Heart right ventricle (tissue), 16 donors: ENCODE data around the gene GREB1. TPM values are rescaled to one million over a fixed set of nuclear protein-coding genes. Genes with fewer than 3 reads are reported as not detected.
A peak's percentile ranks its signal among the peaks of the same experiment; 100 is the strongest.

Experiments
- ATAC-seq, 8 donors: fragments of 200-7000 bp; cut with Tn5 transposase; one replicate each; pipeline ENCODE4 v1.9.1; 2020; ENCODE audit warnings: mild to moderate bottlenecking in 8 of 8, moderate library complexity in 8 of 8, moderate number of reproducible peaks in 1 of 8
- DNase-seq, 2 donors: peaks; one replicate each; pipeline ENCODE4 v3.0.0-alpha.2; 2020
- H3K27ac ChIP-seq, 10 donors: fragments of 200-600 bp; sonication (generic) in 2 of 10; one replicate each; pipeline versions ENCODE4 v1.5.0 to v1.8.0; 2020 to 2022; ENCODE audit warnings: mild to moderate bottlenecking in 3 of 10
- H3K27me3 ChIP-seq, 7 donors: fragments of 200-600 bp; one replicate each; pipeline ENCODE4 v1.8.0; 2021 to 2022; ENCODE audit warnings: mild to moderate bottlenecking in 2 of 7
- H3K36me3 ChIP-seq, 9 donors: fragments of 200-600 bp; sonication (generic) in 1 of 9; one replicate each; pipeline versions ENCODE4 v1.5.0 to v1.8.0; 2020 to 2022; ENCODE audit warnings: mild to moderate bottlenecking in 2 of 9
- H3K4me1 ChIP-seq, 9 donors: fragments of 200-600 bp; sonication (generic) in 1 of 9; one replicate each; pipeline versions ENCODE4 v1.5.0 to v1.8.0; 2020 to 2022; ENCODE audit warnings: mild to moderate bottlenecking in 4 of 9
- H3K4me3 ChIP-seq, 10 donors: fragments of 200-600 bp; sonication (generic) in 2 of 10; one replicate each; pipeline versions ENCODE4 v1.5.0 to v1.8.0; 2020 to 2022; ENCODE audit warnings: mild to moderate bottlenecking in 7 of 10, moderate library complexity in 2 of 10
- H3K9me3 ChIP-seq, 11 donors: fragments of 200-600 bp in 10 of 11; sonication (generic) in 2 of 11; one replicate each; pipeline versions ENCODE4 v1.5.0 to v1.8.0; 2013 to 2022; ENCODE audit warnings: mild to moderate bottlenecking in 2 of 11, control low read depth in 1 of 11, moderate library complexity in 1 of 11
- WGBS, 2 donors: extraction: QIAGEN DNeasy Blood & Tissue Kit; methylation state at CpG; one replicate each; pipeline ENCODE4 v1.1.7; 2013; ENCODE audit warnings: inconsistent platforms in 1 of 2; 5-methylcytosine and 5-hydroxymethylcytosine counted together
- intact Hi-C, 10 donors: fragments of 100-400 bp; cut with DNase I; formaldehyde crosslinking; loops; one replicate each; pipeline versions ENCODE4 v1.11.1 to v1.14.2; 2022
- polyA plus RNA-seq, 2 donors: library from polyadenylated mRNA; stranded (reverse); fragments of 200-250 nt; gene quantifications; one replicate each; pipeline ENCODE4 v1.2.3, GENCODE V29; 2013
- total RNA-seq, 10 donors: library from RNA; stranded (reverse); fragmentation: NEBNext Ultra II Directional in 3 of 10; extraction: Animal tissue kit (Norgen Biotek cat#: 25700) in 3 of 10; gene quantifications; one replicate each; pipeline versions ENCODE4 v1.2.1 to v1.2.4, GENCODE V29; 2021 to 2023
- TF ChIP-seq, protein P1 (sequence below), 9 donors: fragments of 200-600 bp; sonication (generic) in 2 of 9; IDR thresholded peaks; one replicate each; pipeline versions ENCODE4 v1.5.0 to v1.8.0; 2021 to 2022; ENCODE audit warnings: antibody characterized with exemption in 9 of 9, mild to moderate bottlenecking in 5 of 9, moderate library complexity in 1 of 9
- donor health status: Arrhythmogenic right ventricular cardiomyopathy.
- donor health status: ischemic (EF 13 %, LVEDD 7.1; RV severe dilation, severe dysfunction).
- donor health status: healthy with polysubstance abuse.
- donor health status: DM: no; HTN: yes; CAD: no.
- donor health status: DM: no; HTN: no; CAD: no.
- donor health status: ischemic (EF 25% LVEDD 6.9; RV normal size, moderate dysfunction).
- donor health status: ischemic (EF 25% LVEDD 5.7; RV mildly dilated, moderate dysfunction).
- donor health status: healthy.
- donor health status: DM: yes; HTN: yes; CAD: no.
- donor health status: Ischemic cardiomyopathy.
- donor health status: ischemic (EF 35%, LVEDD 5.7; RV mildly dilated, moderate dysfunction).
- donor health status: nonischemic (EF 11% LVEDD 7.7; RV severe dilation, severe dysfunction).
- donor health status: DM: yes; HTN: yes; CAD: no.
- donor health status: PGD.
- donor health status: ischemic (EF 29% LVEDD 5.4; RV normal size, mild dysfunction).
- donor health status: nonischemic (EF 23%, LVEDD 6.1; RV moderate dilation, normal function).

GREB1 gene
- total and polyA plus RNA-seq, 12 donors = 1.2 to 15.6 (median 7.8) TPM

- TF ChIP-seq, protein P1, sequence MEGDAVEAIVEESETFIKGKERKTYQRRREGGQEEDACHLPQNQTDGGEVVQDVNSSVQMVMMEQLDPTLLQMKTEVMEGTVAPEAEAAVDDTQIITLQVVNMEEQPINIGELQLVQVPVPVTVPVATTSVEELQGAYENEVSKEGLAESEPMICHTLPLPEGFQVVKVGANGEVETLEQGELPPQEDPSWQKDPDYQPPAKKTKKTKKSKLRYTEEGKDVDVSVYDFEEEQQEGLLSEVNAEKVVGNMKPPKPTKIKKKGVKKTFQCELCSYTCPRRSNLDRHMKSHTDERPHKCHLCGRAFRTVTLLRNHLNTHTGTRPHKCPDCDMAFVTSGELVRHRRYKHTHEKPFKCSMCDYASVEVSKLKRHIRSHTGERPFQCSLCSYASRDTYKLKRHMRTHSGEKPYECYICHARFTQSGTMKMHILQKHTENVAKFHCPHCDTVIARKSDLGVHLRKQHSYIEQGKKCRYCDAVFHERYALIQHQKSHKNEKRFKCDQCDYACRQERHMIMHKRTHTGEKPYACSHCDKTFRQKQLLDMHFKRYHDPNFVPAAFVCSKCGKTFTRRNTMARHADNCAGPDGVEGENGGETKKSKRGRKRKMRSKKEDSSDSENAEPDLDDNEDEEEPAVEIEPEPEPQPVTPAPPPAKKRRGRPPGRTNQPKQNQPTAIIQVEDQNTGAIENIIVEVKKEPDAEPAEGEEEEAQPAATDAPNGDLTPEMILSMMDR (IDR thresholded peaks at IDR 0.05) = no peak
- intact Hi-C loops = no loop called here
- Histone ChIP-seq H3K4me1 (no peaks in the 10 kb centered on the region), H3K27ac (no peak overlapping the region), H3K36me3 (peaks cover 0 to 19% (median 0%) of the 10 kb centered on the region in 9 donors), H3K9me3 (no peaks in the 10 kb centered on the region), H3K27me3 (no peaks in the 10 kb centered on the region), H3K4me3 (no peak overlapping the region)
- 96 to 97% methylated on average over 38 of the region's 38 CpGs for WGBS, 2 donors
- peak in 2 of 8 donors; percentile 15 to 27 for ATAC-seq
- no peak for DNase-seq
Observed at GRCh38 chr2:11610624-11611242, 76.9 kb downstream of the GREB1 start.

GRCh38 chr2:11611251-11611650 is 77.4 kb downstream of the GREB1 start:
- no peaks in the 10 kb centered on the region for H3K4me1 ChIP-seq
- peak in 1 of 8 donors; percentile 15 for ATAC-seq
- DNase-seq = no peak
- peaks cover 0 to 22% (median 0%) of the 10 kb centered on the region in 9 donors for H3K36me3 ChIP-seq
- 95 to 96% methylated on average over 5 of the region's 5 CpGs for WGBS, 2 donors
- H3K27me3 ChIP-seq = no peaks in the 10 kb centered on the region
- no peak overlapping the region for H3K4me3 ChIP-seq
- TF ChIP-seq, protein P1 (IDR thresholded peaks at IDR 0.05) = no peak
- no peaks in the 10 kb centered on the region for H3K9me3 ChIP-seq
- H3K27ac ChIP-seq = no peak overlapping the region
- intact Hi-C loops = no loop called here

- ATAC-seq (peak in 2 of 8 donors; percentile 12 to 16), DNase-seq (no peak)
- TF ChIP-seq, protein P1 (IDR thresholded peaks at IDR 0.05) = no peak
- intact Hi-C loops = no loop called here
- Histone ChIP-seq H3K36me3 (peaks cover 0 to 33% (median 0%) of the 10 kb centered on the region in 9 donors), H3K9me3 (no peaks in the 10 kb centered on the region), H3K4me3 (no peak overlapping the region), H3K27ac (peak overlapping the region in 1 of 10 donors; percentile 51), H3K27me3 (no peaks in the 10 kb centered on the region), H3K4me1 (no peaks in the 10 kb centered on the region)
- WGBS, 2 donors = 90 to 94% methylated on average over 20 of the region's 20 CpGs
Observed at GRCh38 chr2:11612553-11613215, 78.8 kb downstream of the GREB1 start.

GRCh38 chr2:11613297-11613696 is 79.5 kb downstream of the GREB1 start:
- Histone ChIP-seq H3K4me3 (no peak overlapping the region), H3K27me3 (no peaks in the 10 kb centered on the region), H3K4me1 (no peaks in the 10 kb centered on the region), H3K27ac (no peak overlapping the region), H3K9me3 (no peaks in the 10 kb centered on the region), H3K36me3 (peaks cover 0 to 34% (median 0%) of the 10 kb centered on the region in 9 donors)
- intact Hi-C loops = no loop called here
- DNase-seq (no peak), ATAC-seq (no peak)
- TF ChIP-seq, protein P1 (IDR thresholded peaks at IDR 0.05) = no peak
- WGBS, 2 donors = 91 to 97% methylated on average over 5 of the region's 5 CpGs
